Germinal center (tissue), 1 donor: ENCODE measurements around the gene GPS2.

ENCODE experiments used
- DNase-seq: peaks from one replicate; pipeline ENCODE4 v3.0.0; 2012; ENCODE audit warnings: mixed read lengths, low spot score

Gene GPS2, protein sequence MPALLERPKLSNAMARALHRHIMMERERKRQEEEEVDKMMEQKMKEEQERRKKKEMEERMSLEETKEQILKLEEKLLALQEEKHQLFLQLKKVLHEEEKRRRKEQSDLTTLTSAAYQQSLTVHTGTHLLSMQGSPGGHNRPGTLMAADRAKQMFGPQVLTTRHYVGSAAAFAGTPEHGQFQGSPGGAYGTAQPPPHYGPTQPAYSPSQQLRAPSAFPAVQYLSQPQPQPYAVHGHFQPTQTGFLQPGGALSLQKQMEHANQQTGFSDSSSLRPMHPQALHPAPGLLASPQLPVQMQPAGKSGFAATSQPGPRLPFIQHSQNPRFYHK

DNA sequence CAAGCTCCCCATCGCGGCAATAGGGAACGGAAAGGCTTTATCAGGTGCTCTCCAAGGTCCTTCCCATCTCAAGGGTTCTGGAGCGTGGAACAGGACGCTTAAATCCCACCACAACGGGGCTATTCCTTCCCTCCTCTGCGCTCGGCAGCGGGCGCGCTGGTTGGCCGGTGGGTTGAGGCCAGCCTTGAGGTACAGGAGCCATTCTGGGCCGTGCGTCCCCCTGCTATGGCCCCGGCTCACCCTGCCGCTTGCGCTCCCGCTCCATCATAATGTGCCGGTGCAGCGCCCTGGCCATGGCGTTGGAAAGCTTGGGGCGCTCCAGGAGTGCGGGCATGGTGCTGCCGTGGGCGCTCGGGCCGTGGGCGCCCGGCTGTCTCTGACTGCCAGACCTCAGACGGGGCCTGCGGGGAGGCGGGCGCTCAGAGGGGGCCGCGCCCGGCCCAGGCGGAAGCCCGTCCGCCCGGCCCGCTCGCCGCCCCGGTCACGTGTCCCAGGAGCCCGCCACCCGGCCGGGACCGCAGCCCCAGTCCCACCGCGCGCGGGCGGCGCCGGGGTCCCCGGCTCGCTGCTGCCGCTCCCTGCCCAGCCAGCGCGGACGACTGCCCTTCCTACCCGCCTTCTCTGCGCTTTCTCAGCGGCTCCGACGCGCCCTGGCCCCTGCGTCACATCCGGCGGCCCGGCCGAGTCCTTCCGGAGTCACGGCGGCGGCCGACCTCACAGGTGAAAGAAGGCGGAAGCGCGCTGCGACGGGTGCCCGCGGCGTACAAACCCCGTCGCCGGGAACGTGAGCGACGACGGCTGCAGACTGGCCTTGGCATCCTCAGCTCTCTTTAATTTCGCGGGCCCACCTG is at the start of gene GPS2:
TSS of gene GPS2 (minus strand) at position 642 of the 851 bp plus-strand sequence. CDS start at position 334, 308 bp downstream.
- DNase-seq, result peak; percentile 92

DNA sequence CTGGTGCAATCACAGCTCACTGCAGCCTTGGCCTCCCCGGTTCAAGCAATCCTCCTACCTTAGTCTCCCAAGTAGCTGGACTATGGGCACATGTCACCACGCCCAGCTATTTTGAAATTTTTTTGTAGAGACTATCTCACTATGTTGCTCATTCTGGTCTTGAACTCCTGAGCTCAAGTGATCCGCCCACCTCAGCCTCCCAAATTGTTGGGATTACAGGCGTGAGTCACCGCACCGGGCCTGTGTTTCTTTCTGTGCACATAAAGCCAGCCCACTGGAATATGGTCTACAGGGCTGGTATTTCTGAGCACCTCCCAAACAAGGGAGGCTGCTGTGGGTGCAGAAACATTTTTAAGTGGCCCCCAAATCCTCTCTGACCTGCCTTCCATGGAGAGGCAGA is 48.2 kb upstream of the GPS2 start:
- DNase-seq, result no peak

DNA sequence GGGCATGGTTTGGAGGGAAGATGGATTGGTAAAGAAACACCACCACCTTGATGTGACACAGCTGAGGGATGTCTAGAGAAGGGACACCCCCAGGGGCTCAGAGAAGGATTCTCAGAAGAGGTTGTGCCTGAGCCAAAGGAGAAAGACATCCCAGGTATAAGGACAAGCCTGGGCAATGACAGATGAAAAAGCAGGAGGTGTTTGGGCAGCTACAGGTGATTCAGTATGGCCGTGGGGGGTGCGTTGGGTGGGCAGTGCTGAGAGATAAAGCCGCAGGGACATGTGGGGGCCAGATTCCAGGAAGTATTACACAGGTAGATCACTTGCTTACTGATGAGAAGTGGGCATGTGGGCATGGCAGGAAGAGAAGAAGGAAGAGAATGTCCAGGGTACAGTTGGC is 46.7 kb upstream of the GPS2 start:
- DNase-seq, result no peak

DNA sequence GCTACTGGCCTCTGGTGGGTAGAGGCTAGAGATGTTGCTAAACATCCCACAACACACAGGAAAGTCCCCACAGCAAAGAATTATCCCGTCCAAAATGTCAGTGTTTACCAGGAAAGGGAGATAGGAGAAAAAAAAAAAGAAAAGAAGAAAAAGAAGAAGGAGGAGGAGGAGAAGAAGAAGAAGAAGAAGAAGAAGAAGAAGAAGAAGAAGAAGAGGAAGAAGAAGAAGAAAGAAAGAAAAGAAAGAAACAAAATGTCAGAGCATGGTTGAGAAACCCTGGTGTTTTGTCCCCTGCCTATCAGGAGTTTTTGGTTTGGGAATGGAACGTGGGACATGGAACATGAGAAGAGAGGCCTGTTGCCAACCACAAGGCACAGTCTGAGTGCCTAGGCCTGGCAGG is 42.2 kb upstream of the GPS2 start:
- DNase-seq, result no peak

DNA sequence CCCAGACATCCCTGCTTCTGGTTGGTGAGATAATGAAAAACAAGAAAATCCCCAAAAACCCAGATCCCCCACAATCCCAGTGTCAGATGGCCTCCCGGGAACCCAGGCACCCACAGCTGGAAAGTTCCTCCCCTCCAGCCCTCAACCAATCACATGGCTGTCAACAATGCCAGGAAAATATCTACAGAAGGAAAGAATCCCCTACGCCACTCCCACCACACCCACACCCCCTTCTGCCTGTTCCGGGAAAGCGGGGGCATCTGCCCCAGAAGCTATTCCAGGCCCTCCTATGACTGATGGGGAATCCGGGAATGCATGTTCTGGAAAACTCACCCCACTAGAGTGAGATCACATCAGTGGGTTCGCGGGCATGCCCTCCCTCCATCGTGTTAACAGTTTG is 41.6 kb upstream of the GPS2 start:
- no peak for DNase-seq

DNA sequence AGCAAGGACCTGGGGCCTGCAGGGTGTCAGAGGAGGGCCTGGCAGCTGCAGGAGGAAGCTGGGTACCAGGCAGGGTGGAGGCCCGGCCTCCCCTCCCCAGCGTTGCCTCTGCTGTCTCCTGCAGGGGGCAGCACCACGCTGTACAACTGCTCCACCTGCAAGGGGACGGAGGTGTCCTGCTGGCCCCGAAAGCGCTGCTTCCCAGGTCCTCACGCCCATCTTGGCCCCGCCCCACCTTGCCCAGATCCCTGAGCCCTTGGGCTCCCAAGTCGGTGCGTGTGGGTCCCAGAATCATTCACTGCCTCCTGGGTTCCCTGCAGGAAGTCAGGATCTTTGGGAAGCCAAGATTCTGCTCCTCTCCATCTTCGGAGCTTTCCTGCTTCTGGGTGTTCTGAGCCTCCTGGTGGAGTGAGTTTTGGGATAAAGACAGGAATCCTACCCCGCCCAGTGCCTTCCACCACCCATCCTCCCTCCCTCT is 41.0 kb upstream of the GPS2 start:
- peak; percentile 86 for DNase-seq

DNA sequence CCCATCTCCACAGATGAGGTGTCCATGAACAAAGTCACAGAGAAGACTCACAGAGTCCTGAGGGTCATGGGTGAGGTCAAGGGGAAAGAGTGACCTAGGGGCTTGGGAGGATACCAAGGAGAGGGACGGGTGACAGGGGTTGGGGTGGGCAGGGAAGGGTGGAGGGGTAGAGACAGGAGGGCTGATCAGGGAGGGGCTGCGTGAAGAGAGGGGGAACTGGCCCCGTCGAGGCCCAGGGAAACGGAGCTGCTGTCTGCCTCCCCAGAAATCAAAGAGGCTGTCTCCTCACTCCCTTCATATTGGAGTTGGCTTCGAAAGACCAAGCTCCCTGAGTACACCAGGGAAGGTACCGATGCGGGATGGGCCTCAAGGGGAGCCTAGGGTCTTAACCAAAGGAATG is 40.4 kb upstream of the GPS2 start:
- no peak for DNase-seq

DNA sequence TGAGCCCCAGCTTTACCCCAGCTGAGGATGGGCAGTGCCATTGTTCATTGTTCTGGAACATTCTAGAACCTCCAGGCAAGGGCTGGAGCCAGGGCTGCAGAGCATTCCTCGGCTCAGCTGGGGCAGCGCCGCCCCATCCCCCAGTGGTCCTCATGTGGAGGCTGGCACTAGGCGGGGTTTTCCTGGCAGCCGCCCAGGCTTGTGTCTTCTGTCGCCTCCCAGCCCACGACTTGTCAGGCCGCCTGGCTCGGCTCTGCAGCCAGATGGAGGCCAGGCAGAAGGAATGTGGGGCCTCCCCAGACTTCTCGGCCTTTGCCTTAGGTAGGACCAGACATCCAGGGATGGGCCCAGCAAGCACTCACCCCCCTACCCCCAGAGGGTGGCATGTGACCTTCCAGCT is 39.9 kb upstream of the GPS2 start, which contains the start of gene TMEM95:
TSS of gene TMEM95 (plus strand) at position 104 of the 400 bp plus-strand sequence. CDS start at position 153, 49 bp downstream.
- DNase-seq, result no peak

DNA sequence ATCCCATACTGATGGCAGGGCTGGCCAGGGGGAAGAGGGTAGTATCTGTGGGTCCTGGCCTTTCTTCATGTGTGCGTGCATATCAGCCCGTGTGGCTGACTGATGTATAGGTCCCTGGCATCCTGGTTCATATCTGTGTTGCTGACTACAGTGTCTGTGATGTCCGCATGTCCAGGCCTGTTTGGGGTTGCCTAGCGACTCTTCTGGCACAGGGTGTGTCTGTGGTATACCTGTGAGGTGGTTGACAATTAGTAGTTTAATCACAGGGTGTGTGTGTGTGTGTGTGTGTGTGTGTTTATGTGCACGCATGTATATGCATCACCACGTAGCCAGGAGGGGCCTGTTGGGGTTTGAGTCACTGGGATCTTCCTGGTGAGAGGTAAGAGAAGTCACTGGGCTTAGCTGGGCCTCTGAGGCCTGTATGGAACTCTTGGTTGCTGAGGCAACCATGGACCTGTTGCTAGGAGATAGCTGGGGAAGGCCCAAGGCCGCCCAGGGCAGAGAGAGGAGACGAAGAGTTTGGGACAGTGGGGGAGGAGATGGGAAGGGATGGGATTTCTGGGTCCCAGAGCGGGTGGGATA is 39.2 kb upstream of the GPS2 start:
- DNase-seq, result no peak

DNA sequence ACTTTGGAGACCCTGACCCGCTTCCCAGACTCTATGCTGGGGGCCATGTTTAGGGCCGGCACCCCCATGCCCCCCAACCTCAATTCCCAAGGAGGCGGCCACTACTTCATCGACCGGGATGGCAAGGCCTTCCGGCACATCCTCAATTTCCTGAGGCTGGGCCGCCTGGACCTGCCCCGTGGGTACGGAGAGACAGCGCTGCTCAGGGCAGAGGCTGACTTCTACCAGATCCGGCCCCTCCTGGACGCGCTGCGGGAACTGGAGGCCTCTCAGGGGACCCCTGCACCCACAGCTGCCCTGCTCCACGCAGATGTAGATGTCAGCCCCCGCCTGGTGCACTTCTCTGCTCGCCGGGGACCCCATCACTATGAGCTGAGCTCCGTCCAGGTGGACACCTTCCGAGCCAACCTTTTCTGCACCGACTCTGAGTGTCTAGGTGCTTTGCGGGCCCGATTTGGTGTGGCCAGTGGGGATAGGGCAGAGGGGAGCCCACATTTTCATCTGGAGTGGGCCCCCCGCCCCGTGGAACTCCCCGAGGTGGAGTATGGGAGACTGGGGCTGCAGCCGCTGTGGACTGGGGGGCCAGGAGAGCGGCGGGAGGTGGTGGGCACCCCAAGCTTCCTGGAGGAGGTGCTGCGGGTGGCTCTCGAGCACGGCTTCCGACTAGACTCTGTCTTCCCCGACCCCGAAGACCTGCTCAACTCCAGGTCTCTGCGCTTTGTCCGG is 37.9 kb upstream of the GPS2 start:
- DNase-seq, result no peak

DNA sequence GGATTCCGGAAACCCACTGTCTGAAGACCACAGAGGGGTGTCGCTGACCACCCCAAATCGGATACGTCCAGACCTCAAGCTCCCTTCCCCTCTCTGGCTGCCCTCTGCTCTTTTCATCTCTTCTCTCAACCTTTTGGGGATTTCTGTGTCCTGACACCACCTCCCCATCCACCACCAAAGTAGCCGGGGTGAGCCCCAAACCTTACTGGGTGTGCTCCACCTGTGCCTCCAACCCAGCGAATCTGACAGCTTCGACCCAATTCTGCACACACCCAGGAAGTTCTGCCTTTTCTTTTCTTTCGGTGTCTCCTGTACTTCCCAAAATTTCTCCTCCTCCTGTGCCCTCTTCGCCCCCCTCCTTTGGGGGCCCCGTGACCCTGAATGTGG is 37.3 kb upstream of the GPS2 start:
- DNase-seq, result no peak

DNA sequence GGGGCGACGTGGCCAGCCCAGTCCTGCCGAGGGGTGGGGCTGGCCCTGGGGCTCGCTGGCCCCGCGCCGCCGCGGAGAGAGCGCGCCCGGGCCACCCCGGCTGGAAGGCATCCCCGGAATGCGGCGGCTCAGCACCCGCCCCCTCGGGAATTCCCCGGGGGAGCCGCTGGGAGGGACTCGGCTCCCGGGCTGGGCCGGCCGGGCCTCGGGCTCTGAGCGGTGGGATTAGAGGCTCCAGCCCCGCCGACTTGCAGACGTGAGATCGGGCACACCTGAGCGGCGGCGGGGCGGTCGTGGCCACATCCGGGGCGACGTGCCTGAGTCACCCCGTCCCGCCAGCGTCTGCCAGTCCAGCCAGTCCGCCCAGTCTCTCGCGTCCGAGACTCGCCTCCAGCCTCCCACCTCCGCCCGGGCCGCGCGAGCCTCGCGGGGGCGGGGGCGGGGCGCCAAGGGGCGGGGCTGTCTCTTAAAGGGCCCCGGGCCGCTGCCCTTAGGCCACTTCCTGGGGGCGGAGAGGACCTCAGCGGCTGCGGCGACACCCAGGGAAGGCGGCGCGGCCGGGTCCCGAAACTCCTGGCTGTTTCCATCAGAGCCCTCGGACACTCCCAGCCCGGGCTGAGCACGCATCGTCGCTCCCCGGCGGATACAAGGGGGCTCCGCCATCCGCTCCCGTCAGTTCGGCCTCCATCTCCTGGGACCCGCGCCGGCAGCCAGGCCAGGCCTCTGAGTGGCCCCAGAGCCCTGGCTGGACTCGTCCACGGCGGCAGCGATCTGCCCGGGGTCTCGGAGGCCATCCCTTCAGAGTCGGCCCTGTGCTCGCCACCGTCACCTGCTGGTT is 36.7 kb upstream of the GPS2 start, which contains the start of gene KCTD11:
TSS of gene KCTD11 (plus strand) at position 498 of the 838 bp plus-strand sequence.
- peak; percentile 79 for DNase-seq

DNA sequence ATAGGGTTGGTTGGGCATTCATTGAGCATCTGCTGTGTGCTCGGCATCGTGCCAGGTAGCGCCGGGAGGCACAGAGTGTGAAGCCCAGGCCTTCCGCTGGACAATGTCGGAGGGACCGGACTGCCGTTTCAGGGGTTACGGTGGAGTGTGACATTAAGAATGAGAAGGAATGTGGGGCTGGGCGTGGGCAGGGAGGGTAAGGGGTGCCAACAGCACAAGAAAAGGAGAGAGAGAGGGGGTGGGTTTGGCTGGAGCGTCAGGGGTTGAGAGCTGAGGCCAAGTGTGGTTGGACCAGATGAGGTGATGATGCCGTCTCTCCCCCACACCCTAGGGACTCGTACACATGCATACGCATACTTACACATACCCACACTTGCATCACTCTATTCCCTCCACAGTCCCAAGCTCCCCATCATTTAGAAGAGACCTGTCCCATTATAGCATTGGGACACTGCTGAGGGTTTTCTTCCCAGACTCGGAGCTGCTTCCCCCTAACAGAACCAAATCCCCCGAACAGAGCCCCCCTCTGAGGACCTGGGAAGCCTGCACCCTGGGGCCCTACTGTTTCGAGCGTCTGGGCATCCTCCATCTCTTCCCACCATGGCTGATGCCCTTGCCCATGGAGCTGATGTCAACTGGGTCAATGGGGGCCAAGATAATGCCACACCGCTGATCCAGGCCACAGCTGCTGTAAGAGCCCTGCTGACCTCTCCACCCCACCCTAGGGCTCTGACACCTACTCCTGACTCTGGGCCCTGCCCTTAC is 33.5 kb upstream of the GPS2 start:
- DNase-seq, result no peak

DNA sequence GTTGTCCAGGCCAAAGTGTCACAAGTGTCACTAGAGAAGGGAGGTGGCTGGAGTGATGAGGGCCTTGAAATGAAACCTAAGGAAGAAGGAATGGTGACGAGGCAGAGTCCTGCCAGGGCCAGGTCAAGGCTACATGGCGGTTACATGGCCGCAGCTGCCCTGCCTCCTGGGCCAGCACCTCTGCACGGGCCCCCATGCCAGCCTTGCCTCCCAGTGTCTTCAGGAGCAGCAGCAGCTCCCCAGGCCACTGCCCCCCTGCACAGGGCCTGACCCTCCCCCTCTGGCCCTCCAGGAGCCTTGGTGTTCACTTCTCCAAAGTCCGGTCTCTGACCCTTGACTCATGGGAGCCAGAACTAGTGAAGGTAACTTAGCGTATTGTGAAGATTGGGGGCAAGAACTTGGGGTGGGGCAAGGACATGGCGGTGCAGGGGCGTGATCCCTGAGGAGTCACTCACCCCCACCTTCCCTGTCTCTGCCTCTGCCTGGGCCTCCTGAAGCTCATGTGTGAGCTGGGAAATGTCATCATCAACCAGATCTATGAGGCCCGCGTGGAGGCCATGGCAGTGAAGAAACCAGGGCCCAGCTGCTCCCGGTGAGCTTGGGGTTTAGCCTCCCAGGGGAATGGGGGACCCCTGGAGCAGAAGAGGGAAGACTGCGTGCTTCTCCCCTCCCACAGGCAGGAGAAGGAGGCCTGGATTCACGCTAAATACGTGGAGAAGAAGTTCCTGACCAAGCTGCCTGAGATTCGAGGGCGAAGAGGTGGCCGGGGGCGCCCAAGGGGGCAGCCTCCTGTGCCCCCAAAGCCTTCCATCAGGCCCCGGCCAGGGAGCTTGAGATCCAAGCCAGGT is 32.7 kb upstream of the GPS2 start:
- no peak for DNase-seq

DNA sequence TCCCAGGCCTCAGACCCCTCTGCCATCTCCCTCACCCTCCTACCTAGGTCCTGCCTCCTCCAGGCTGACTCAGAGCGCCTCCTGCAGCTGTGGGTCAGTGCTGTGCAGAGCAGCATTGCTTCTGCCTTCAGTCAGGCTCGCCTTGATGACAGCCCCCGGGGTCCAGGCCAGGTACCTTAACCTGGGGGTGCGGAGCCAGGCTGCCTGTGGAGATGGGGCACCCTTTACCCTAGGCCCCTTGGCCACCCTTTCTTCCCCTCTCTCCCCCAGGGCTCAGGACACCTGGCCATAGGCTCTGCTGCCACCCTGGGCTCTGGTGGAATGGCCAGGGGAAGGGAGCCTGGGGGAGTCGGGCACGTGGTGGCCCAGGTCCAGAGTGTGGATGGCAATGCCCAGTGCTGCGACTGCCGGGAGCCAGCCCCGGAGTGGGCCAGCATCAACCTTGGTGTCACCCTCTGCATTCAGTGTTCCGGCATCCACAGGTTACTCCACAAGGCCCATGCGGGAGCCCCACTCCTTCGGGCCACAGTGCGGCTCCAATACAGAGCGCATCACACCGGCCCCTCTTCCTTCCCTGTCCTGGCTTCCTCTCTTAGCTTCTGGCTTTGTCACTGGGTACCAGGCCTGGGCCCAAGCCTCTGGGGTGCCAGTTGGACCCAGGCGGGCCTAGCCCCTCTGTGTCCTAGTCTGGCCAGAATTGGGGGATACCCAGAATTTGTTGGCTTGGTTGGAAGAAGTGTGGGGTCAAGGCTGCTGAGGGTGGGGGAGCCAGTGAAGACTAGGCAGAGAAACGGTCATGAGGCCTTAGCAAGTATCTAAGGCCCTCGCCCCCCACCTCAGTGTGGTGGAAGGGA is 31.8 kb upstream of the GPS2 start:
- no peak for DNase-seq

DNA sequence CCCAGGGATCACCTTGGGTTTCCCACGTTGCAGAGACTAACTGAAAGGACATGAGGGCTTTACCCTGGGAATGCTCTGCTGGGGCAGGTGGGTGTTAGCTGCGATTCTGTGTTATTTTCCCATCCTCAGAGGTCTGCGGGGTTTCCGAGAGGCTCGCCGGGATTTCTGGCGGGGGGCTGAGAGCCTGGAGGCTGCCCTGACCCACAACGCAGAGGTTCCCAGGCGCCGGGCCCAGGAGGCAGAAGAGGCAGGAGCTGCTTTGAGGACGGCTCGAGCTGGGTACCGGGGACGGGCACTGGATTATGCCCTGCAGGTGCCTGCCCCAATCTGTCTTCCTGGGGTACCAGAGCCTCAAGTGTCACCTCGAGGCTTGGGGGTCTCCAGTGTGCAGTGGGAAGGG is 28.1 kb upstream of the GPS2 start:
- no peak for DNase-seq

DNA sequence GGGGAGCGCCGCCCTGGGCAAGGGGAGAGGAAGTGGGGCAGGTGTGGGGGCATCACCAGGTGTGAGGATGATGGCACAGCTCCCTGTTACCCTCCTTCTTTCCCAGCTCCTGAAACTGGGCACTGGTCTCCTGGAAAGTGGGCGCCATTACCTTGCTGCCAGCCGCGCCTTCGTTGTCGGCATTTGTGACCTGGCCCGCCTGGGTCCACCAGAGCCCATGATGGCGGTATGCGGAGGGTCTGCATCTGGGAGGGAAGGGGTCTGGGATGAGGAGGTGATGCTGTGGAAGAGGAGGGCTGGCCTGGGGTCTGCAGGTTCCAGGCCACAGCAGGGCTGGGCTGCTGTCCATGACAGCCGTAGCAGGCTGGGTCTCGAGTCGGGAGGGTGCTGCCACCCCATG is 26.7 kb upstream of the GPS2 start:
- DNase-seq, result no peak

DNA sequence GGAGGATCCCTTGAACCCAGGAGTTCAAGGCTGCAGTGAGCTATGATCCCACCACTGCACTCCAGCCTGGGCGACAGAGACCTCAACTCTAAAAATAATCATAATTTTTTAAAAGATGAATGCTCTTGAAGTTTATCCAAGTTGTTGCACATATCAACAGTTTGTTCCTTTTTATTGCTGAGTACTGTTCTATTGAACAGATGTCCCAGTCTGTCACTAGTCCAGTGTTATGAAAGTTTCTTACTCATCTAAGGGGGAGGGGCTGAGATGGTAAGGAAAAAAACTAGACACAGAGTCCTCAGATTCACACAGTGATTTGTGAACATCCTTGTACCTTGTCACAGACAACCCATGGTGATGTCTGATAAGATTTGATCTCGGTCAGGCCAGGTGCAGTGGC is 25.0 kb upstream of the GPS2 start:
- no peak for DNase-seq
